ENCODE measurements around the gene NCOA3.
"Not testable (repeated sequence)": the region's sequence is repeated elsewhere in the genome, so short reads cannot be mapped to it uniquely, and the experiment has no call there.

NCOA3 gene

GRCh38 chr20:47502271-47503239, 868 bp downstream of the NCOA3 start:
- DNase-seq = no peak

DNA sequence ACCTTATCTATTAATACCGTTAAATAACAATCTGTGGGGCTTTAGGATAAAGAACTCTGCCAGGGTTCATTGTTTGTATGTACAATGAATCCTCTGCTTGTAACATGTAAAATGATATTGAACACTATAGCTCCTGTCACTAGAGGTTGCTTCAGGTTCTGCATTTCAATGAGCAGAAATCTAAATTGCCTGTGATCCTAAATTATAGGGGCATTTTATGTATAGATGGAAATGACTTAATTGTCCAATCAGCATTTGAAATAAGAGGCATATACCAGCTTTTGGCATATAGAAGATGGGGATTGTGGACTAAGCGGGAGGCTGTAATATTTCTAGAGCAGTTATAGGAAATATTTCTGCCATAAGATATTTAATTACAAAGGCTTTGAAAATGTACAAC, 2.0 kb downstream of the NCOA3 start:
- DNase-seq = no peak

- DNase-seq = no peak
These were observed 4.6 kb downstream of the NCOA3 start for GRCh38 chr20:47506335-47506734.

DNA sequence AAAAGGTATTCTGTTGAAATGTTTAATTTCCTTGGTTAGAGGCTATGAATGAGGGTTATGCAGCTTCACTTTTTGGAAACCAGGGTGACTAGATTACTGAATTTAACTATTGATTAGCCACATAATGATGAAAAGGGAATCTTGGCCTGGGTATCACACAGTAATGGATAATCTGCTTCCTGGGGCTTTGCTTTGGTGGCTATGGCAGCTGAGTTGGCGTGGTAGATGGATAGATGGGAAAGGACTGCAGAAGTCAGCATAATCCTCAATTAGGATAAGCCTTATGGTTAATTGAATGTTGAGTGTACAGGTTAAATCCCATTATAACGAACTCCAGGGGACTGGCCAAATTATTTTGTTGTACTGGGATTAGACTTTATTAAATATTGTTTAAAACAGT, 5.2 kb downstream of the NCOA3 start:
- DNase-seq = no peak

DNA sequence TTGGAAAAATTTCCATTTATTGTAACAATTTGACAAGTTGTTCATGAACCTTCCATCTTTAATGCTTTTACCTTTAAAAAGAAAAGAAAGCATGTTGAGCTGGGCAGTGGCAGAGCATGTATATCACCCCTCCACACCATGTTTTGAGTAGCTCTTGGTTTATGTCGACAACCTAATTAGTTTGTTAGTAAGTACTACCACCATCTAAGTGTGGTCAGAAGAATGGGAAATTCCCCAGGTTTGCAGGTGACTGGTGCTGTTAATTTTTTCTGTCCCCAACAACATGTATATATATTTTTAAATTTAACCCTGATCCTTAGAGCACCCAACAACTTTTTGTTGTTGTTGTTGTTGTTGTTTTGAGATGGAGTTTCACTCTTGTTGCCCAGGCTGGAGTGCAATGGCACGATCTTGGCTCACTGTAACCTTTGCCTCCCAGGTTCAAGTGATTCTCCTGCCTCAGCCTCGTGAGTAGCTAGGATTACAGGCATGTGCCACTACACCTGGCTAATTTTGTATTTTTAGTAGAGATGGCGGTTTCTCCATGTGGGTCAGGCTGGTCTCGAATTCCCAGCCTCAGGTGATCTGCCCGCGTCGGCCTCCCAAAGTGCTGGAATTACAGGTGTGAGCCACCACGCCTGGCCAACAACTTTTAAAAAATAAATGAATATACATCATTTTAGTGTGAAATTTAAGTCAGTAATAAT, 5.7 kb downstream of the NCOA3 start:
- not testable (repeated sequence) for DNase-seq

DNA sequence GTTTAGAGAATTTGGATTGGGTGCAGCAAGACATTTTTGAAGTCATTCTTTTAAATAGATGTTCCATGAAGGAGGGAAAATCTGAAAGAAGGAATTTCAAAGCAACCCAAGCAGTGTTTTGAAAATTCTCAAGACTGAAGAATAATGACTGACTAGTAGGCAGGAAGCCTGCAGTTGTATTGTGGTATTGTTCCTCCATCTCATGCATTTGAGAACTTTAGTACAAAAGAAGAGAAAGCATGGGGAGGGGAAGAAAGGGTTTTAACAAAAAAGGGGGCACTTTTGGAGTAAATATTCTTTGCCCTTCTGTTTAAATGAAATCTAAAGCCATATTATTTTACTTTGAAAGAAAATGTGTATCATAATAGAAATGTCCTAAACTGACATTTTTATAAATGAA, 6.6 kb downstream of the NCOA3 start:
- DNase-seq = no peak

DNA sequence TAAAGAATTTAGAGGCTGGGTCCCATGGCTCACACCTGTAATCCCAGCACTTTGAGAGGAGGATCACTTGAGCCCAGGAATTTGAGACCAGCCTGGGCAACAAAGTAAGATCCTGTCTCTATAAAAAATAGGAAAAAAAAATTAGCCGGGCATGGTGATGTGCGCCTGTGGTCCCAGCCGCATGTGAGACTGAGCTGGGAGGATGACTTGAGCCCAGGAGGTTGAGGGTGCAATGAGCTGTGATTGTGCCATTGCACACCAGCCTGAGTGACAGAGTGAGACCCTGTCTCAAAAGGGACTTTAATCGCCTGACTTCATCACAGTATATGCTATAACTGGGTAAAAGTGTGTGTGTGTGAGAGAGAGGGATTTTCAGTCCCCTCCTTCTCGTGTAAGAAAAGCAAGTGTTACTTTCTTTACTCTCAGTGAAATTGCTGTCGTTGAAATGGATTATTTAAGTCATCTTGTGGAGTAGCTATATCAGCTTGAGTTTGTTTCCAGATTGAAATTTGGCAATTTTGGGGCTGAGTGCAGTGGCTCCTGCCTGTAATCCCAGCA, 7.5 kb downstream of the NCOA3 start:
- DNase-seq = no peak

- no peak for DNase-seq
These were observed 8.0 kb downstream of the NCOA3 start for GRCh38 chr20:47509685-47510084.

- no peak for DNase-seq
These were observed 14.2 kb downstream of the NCOA3 start for GRCh38 chr20:47515843-47516242.

GRCh38 chr20:47521059-47521808, 19.5 kb downstream of the NCOA3 start:
- no peak for DNase-seq

DNA sequence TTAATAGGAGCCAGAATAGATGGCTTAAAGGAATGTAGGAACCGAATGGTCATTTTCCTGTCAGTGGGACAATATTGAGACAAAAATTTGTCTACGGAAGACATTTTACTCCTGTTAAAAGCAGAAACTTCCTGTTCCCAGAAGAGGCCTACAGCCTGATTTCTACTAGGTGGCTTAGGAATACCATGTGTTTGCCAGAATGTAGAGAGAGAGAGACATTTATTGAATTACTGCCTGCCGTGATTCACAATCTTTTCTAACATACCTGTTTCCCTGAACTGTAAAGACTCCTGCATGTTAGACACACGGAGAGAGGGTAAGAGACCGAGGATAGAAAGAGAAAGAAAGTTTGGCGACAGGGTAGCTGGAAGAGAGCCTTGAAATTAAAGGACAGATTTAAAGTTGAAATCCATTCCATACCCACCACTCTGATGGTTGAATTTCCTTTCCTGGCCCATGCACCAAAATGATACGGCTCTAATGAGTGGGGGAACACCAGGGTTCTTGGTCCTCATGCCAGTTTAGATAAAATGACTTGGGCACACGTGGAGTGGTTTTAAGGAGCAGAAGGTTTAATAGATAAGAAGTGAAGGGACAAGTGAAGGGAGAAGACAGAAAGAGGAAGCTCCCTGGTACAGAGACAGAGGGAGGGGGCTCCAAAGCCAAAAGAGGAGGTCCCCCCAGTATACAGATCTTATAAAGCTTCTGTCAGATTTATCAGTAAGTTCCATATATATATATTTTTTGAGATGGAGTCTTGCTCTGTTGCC, 22.5 kb downstream of the NCOA3 start:
- no peak for DNase-seq

DNA sequence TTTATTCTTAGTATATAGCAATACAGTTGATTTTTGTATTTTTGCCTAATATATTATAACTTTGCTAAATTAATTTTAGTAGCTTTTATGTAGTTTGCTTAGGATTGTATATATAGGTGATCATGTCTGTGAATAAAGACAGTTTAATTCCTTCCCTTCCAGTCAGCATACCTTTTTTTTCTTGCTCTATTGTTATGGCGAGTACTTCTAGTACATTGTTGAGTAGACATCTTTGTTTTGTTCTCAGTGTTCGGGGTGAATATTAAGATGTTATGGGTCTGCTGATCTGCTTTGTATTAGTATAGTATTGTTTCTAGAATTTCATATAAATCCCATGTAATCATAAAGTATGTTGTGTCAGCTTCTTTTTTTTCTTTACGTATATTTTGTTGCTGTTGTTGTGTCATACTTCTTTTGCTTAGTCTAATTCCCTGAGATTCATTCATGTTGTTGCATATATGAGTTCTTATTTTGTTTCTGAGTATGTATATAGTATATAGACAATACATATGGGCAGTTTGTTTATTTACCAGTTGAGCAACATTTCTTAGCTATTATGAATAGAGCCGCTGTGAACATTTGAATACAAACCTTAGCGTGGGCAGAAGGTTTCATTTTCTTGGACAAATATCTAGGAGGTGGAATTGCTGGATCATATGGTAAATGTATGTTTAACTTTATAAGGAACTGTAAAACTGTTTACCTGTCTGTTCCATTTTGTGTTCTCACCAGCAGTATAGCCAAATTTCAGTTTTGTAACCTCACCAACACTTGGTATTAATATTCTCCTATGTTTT, 25.5 kb downstream of the NCOA3 start:
- DNase-seq = no peak

DNA sequence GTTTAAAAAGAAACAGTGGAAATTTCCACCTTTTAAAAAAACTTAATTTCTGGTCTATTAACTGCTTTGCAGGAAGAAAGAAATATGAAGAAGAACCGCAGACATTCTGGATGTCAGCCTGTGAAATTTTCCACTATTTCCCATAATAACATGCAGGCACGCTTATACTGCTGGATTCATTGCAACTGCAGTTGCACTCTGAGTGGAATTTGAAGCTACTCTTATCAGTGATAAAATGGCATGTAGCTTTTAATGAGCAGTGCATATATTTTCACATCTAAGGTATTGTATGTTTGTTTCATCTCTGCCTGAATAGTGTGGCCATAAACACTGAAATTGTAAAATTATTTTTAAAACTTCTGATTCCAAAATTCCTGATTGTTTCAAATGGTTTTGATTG, 28.2 kb downstream of the NCOA3 start:
- no peak for DNase-seq

DNA sequence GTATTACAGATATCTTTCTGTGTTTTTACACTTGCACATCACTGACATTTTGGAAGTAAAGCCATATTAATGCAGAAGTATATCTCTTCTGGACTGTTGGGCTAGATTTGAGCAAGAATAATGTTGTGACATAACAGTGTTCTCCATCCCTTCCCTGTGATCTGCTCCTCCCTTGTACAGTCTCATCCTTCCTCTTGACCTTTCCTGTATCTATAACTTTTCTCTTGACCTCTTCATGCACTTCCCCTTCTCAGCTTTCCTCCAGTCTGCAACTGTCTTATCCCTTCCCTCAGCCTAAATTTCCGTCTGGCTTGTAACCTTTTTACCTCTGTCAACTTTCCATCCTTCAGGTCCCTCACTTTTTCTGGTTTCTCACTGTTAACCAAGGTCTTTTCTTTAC, 29.8 kb downstream of the NCOA3 start:
- no peak for DNase-seq

DNA sequence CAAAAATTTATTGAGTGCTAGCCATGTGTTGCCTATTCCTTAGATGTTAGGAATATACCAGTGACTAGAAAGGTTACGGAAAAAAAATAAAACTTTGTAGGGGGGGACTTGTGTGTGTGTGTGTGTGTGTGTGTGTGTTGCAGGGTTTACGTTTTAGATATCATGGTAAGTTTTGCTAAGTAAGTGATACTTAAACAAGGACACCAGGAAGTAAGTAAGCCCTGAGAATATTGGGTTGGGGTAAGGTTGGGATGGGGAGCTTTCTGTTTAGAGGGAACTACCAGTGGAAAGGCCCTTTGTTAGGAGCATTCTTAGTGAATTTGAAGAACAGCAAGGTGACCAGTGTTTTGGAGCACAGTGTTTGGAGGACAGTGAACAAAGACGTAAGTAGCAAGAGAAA, 30.3 kb downstream of the NCOA3 start:
- no peak for DNase-seq

GRCh38 chr20:47533518-47534062, 31.9 kb downstream of the NCOA3 start:
- DNase-seq = no peak

DNA sequence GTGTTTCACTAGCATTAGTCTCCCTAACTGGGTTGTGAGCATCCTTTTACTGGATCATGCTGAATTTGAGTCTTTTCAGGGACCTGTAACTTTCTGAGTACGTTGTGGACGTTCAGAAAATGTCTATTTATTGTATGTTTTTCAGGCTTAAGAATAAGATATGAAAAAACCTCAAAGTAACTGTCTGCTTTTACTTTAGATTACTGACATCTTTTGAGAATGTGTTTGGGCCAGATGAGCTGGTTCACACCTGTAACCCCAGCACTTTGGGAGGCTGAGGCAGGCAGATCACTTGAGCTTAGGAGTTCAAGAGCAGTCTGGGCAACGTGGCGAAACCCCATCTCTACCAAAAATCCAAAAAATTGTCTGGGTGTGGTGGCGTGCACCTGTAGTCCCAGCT, 32.7 kb downstream of the NCOA3 start:
- DNase-seq = no peak

DNA sequence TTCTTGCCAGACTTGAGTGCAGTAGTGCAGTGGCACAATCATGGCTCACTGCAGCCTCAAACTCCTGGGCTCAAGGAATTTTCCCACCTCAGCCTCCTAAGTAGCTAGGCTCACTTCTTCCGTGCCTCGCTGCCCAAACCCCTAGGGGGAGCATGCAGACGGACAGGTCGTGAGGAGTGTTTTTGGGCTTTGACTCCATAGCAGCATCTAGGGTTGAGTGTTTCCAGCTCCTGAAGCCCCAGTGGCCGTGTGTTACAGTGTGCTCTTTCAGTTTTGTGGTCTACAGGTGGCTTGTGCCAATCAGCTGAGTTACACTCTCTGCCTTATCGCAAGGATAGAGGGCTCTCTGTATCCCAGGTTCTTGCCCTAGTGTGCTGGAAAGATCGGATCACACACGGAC, 33.4 kb downstream of the NCOA3 start:
- DNase-seq = no peak

GRCh38 chr20:47535994-47536393, 34.3 kb downstream of the NCOA3 start:
- DNase-seq = no peak

GRCh38 chr20:47540443-47541354, 39.0 kb downstream of the NCOA3 start:
- no peak for DNase-seq

Measured in GDM1 (cell line).